Neural crest cell (in vitro differentiated cells): ENCODE results near the gene MS4A18. TPM values are rescaled to one million over a fixed set of nuclear protein-coding genes. Genes with fewer than 3 reads are reported as not detected.
A peak's percentile ranks its signal among the peaks of the same experiment; 100 is the strongest.

ENCODE experiments used
- DNase-seq: peaks from one replicate; pipeline ENCODE4 v3.0.0; 2021; ENCODE audit warnings: low read depth, mixed read lengths, low spot score
- H3K27ac Mint-ChIP-seq: one replicate; pipeline ENCODE4 v1.8.0; 2021; ENCODE audit warnings: mild to moderate bottlenecking, mixed read lengths; ENCODE audit not compliant: unreplicated experiment
- H3K27me3 Mint-ChIP-seq: 2 replicates; pipeline ENCODE4 v1.8.0; 2021; ENCODE audit warnings: low read depth, mild to moderate bottlenecking, mixed read lengths
- H3K36me3 Mint-ChIP-seq: 2 replicates; pipeline ENCODE4 v1.8.0; 2021; ENCODE audit warnings: low read depth, mild to moderate bottlenecking, mixed read lengths
- H3K4me1 Mint-ChIP-seq: 2 replicates; pipeline ENCODE4 v1.8.0; 2021; ENCODE audit warnings: mixed read lengths
- H3K4me3 Mint-ChIP-seq: one replicate; pipeline ENCODE4 v1.8.0; 2021; ENCODE audit warnings: mild to moderate bottlenecking, mixed read lengths
- H3K9me3 Mint-ChIP-seq: 2 replicates; pipeline ENCODE4 v1.8.0; 2021; ENCODE audit warnings: mixed read lengths
- CTCF ChIP-seq: fragments of 200-600 bp; sonication (generic); conservative IDR thresholded peaks from 2 replicates; pipeline ENCODE4 v1.5.0; 2021; ENCODE audit warnings: antibody characterized with exemption, mild to moderate bottlenecking
- total RNA-seq: library from RNA; stranded (reverse); gene quantifications from 2 replicates; pipeline ENCODE4 v1.2.1, GENCODE V29; 2021

Gene MS4A18
- total RNA-seq, 1 donor from 2014 or later = not detected

- no peak for DNase-seq
- TF ChIP-seq CTCF = no peak
- H3K4me3 Mint-ChIP-seq = no peak within 1 kb of the TSS
Measured at GRCh38 chr11:60699284-60699691, 25.2 kb upstream of the MS4A18 start, which contains the start of gene MS4A8. Gene MS4A8, plus strand, starts transcription at chr11:60699612. Its CDS starts 1,249 bp downstream, at chr11:60700861.

GRCh38 chr11:60699936-60700335 is 24.6 kb upstream of the MS4A18 start:
- DNase-seq = no peak
- peaks cover 8% of the 10 kb centered on the region for H3K4me1 Mint-ChIP-seq
- no peaks in the 10 kb centered on the region for H3K9me3 Mint-ChIP-seq
- H3K36me3 Mint-ChIP-seq = no peaks in the 10 kb centered on the region
- peaks cover 10% of the 10 kb centered on the region for H3K27me3 Mint-ChIP-seq
- no peak for TF ChIP-seq CTCF
- H3K27ac Mint-ChIP-seq = no peak overlapping the region
- no peak overlapping the region for H3K4me3 Mint-ChIP-seq

More at GRCh38 chr11:60699284-60699691, 25.2 kb upstream of the MS4A18 start, which contains the start of gene MS4A8:
- H3K9me3 Mint-ChIP-seq = no peaks in the 10 kb centered on the region
- H3K4me1 Mint-ChIP-seq = peaks cover 8% of the 10 kb centered on the region
- no peaks in the 10 kb centered on the region for H3K36me3 Mint-ChIP-seq
- H3K27me3 Mint-ChIP-seq = peaks cover 10% of the 10 kb centered on the region
- no peak within 1 kb of the TSS for H3K27ac Mint-ChIP-seq

- Mint-ChIP-seq H3K36me3 (no peaks in the 10 kb centered on the region), H3K4me3 (no peak overlapping the region), H3K4me1 (peaks cover 8% of the 10 kb centered on the region), H3K27ac (peak overlapping the region; percentile 65), H3K9me3 (no peaks in the 10 kb centered on the region), H3K27me3 (peaks cover 8% of the 10 kb centered on the region)
- TF ChIP-seq CTCF = peak; percentile 63
- DNase-seq = peak; percentile 37
Measured at GRCh38 chr11:60700689-60701468, 23.6 kb upstream of the MS4A18 start.

GRCh38 chr11:60701469-60701818 is 23.1 kb upstream of the MS4A18 start:
- Mint-ChIP-seq H3K27ac (peak overlapping the region; percentile 65), H3K4me3 (no peak overlapping the region), H3K4me1 (peaks cover 8% of the 10 kb centered on the region), H3K9me3 (no peaks in the 10 kb centered on the region), H3K27me3 (peaks cover 8% of the 10 kb centered on the region), H3K36me3 (no peaks in the 10 kb centered on the region)
- TF ChIP-seq CTCF = no peak
- DNase-seq = no peak

GRCh38 chr11:60703374-60703773 is 21.1 kb upstream of the MS4A18 start:
- H3K27ac Mint-ChIP-seq = no peak overlapping the region
- no peaks in the 10 kb centered on the region for H3K9me3 Mint-ChIP-seq
- peaks cover 8% of the 10 kb centered on the region for H3K4me1 Mint-ChIP-seq
- DNase-seq = no peak
- H3K36me3 Mint-ChIP-seq = no peaks in the 10 kb centered on the region
- no peak for TF ChIP-seq CTCF
- no peak overlapping the region for H3K4me3 Mint-ChIP-seq
- H3K27me3 Mint-ChIP-seq = peaks cover 2% of the 10 kb centered on the region
